A549 (cell line): ENCODE measurements around the gene CDC42BPG. TPM values are rescaled to one million over a fixed set of nuclear protein-coding genes. Genes with fewer than 3 reads are reported as not detected.
A peak's percentile ranks its signal among the peaks of the same experiment; 100 is the strongest.

Experiments used
- ATAC-seq, 2 experiments: fragments of 200-7000 bp in 1 of 2; fragments of >200 bp in 1 of 2; cut with Nextera tagmentation in 1 of 2; cut with Tn5 transposase in 1 of 2; 3 replicates each; pipeline versions ENCODE4 v1.8.0 to v1.9.1; 2018 to 2020; ENCODE audit warnings: mild to moderate bottlenecking in 1 of 2, moderate library complexity in 1 of 2
- CTCF ChIA-PET: fragments of 300-600 bp; sonication (Branson Sonifier 250); formaldehyde crosslinking; extraction: SDS; loops from one replicate; lab custom pipeline; 2021; ENCODE audit warnings: antibody characterized with exemption, inconsistent platforms; lab: Yijun Ruan, JAX
- POLR2A ChIA-PET: fragments of 350-600 bp; formaldehyde crosslinking; extraction: SDS; loops from one replicate; lab custom pipeline; 2021; ENCODE audit warnings: antibody characterized with exemption, inconsistent platforms; lab: Yijun Ruan, JAX
- DNase-seq, 2 experiments: peaks; one replicate each; pipeline versions ENCODE4 v3.0.0 to v3.0.0-alpha.2; 2011 to 2016; ENCODE audit warnings: low read depth in 1 of 2, low spot score in 1 of 2
- FAIRE-seq: peaks from 2 replicates; lab custom pipeline; 2011; peaks lifted over from hg19 to GRCh38; lab: Jason Lieb, UNC
- H3K27ac ChIP-seq, 2 experiments: fragments of >200 bp; sonication (Bioruptor Twin); formaldehyde crosslinking; 3 replicates each; pipeline ENCODE4 v1.5.1; 2016 to 2017
- H3K4me1 ChIP-seq: fragments of >200 bp; sonication (Bioruptor Twin); formaldehyde crosslinking; 3 replicates; pipeline ENCODE4 v1.6.1; 2016
- H3K4me2 ChIP-seq: fragments of >200 bp; sonication (Bioruptor Twin); formaldehyde crosslinking; 3 replicates; pipeline ENCODE4 v1.6.1; 2016
- H3K4me3 ChIP-seq: fragments of >200 bp; sonication (Bioruptor Twin); formaldehyde crosslinking; 3 replicates; pipeline ENCODE4 v1.5.1; 2016
- H3K9me3 ChIP-seq: fragments of >200 bp; sonication (Bioruptor Twin); formaldehyde crosslinking; 3 replicates; pipeline ENCODE4 v1.6.1; 2016
- BCL3 ChIP-seq: fragments of >200 bp; sonication (Bioruptor Twin); formaldehyde crosslinking; IDR thresholded peaks from 3 replicates; pipeline ENCODE4 v1.6.1; 2016
- CEBPB ChIP-seq, 2 experiments: fragments of >200 bp in 1 of 2; sonication (Bioruptor Twin) in 1 of 2; formaldehyde crosslinking in 1 of 2; IDR thresholded peaks; 2 replicates each; pipeline ENCODE4 v1.6.1; 2012 to 2016
- CHD4 ChIP-seq: fragments of 200-600 bp; sonication (generic); IDR thresholded peaks from 2 replicates; pipeline ENCODE4 v1.6.1; 2016; ENCODE audit warnings: antibody characterized with exemption, mild to moderate bottlenecking, borderline replicate concordance
- EP300 ChIP-seq, 2 experiments: fragments of >200 bp; sonication (Bioruptor Twin); formaldehyde crosslinking; IDR thresholded peaks; 2 replicates in 1 of 2; 3 replicates in 1 of 2; pipeline ENCODE4 v1.6.1; 2016 to 2017
- ESRRA ChIP-seq: fragments of 150-350 bp; IDR thresholded peaks from 2 replicates; pipeline ENCODE4 v1.6.1; 2014; ENCODE audit warnings: mild to moderate bottlenecking, low read length, borderline replicate concordance
- FOSL2 ChIP-seq, 2 experiments: fragments of 450-650 bp in 1 of 2; fragments of >200 bp in 1 of 2; sonication (Bioruptor Twin) in 1 of 2; formaldehyde crosslinking; IDR thresholded peaks; 2 replicates each; pipeline versions ENCODE4 v1.5.0 to v1.6.1; 2016 to 2020; ENCODE audit warnings: mild to moderate bottlenecking in 1 of 2, moderate library complexity in 1 of 2
- HDAC2 ChIP-seq: fragments of 200-600 bp; sonication (generic); IDR thresholded peaks from 2 replicates; pipeline ENCODE4 v1.6.1; 2016
- HOXA7 ChIP-seq: fragments of 250-450 bp; sonication (Bioruptor Pico); IDR thresholded peaks from 2 replicates; pipeline ENCODE4 v1.5.0; 2020; ENCODE audit warnings: mild to moderate bottlenecking, moderate library complexity
- KDM1A ChIP-seq: fragments of 200-600 bp; sonication (generic); IDR thresholded peaks from 2 replicates; pipeline ENCODE4 v1.6.1; 2016; ENCODE audit warnings: low read depth, mild to moderate bottlenecking
- NFE2L2 ChIP-seq: fragments of 150-350 bp; conservative IDR thresholded peaks from 2 replicates; pipeline ENCODE4 v1.6.1; 2014; ENCODE audit warnings: low read length
- RCOR1 ChIP-seq: fragments of 150-350 bp; IDR thresholded peaks from 2 replicates; pipeline ENCODE4 v1.6.1; 2014; ENCODE audit warnings: antibody characterized with exemption, low read length, low read depth
- REST ChIP-seq: fragments of 200-600 bp; sonication (generic); IDR thresholded peaks from 2 replicates; pipeline ENCODE4 v1.6.1; 2016; ENCODE audit warnings: antibody characterized with exemption, mild to moderate bottlenecking, moderate library complexity
- SMC3 ChIP-seq: fragments of >200 bp; sonication (Bioruptor Twin); formaldehyde crosslinking; IDR thresholded peaks from 3 replicates; pipeline ENCODE4 v1.6.1; 2018; ENCODE audit warnings: inconsistent platforms
- SREBF2 ChIP-seq: fragments of 450-650 bp; IDR thresholded peaks from 2 replicates; pipeline ENCODE4 v1.6.1; 2014; ENCODE audit warnings: mild to moderate bottlenecking, moderate library complexity
- TP53 ChIP-seq: fragments of 250-450 bp; sonication (Bioruptor Pico); IDR thresholded peaks from 2 replicates; pipeline ENCODE4 v1.5.0; 2021; ENCODE audit warnings: mild to moderate bottlenecking, moderate library complexity
- ZNF302 ChIP-seq: fragments of 250-450 bp; sonication (Bioruptor Pico); IDR thresholded peaks from 2 replicates; pipeline ENCODE4 v1.9.0; 2021; ENCODE audit warnings: inconsistent platforms, mild to moderate bottlenecking, moderate library complexity
- WGBS: methylation state at CpG from one replicate; pipeline ENCODE4 v1.1.6; 2017; ENCODE audit errors: missing lambda C conversion rate; 5-methylcytosine and 5-hydroxymethylcytosine counted together
- polyA plus RNA-seq, 4 experiments: library from polyadenylated mRNA; depleted of rRNA in 3 of 4; stranded (reverse); fragments of >200 nt; fragmentation: RNase III in 1 of 4; extraction: RNeasy Plus Mini Kit Qiagen cat#74134 plus additional on column Dnase treatment in 1 of 4; gene quantifications; 2 replicates in 3 of 4; 3 replicates in 1 of 4; pipeline ENCODE4 v1.2.3, GENCODE V29; 2011 to 2017
- TF ChIP-seq, protein P1 (sequence below): fragments of 150-350 bp; IDR thresholded peaks from 2 replicates; pipeline ENCODE4 v1.6.1; 2014; ENCODE audit warnings: low read depth, mild to moderate bottlenecking, low read length
- TF ChIP-seq, protein P2 (sequence below): fragments of >200 bp; sonication (Bioruptor Twin); formaldehyde crosslinking; IDR thresholded peaks from 2 replicates; pipeline ENCODE4 v1.6.1; 2016
- TF ChIP-seq, protein P3 (sequence below): fragments of 250-450 bp; sonication (Bioruptor Pico); IDR thresholded peaks from 2 replicates; pipeline ENCODE4 v1.5.0; 2020; ENCODE audit warnings: low read depth, mild to moderate bottlenecking, moderate library complexity
- TF ChIP-seq, protein P4 (sequence below): IDR thresholded peaks from 2 replicates; pipeline ENCODE4 v1.6.1; 2012; ENCODE audit warnings: low read depth, borderline replicate concordance

Gene CDC42BPG
- polyA plus RNA-seq, 2 of the 4 experiments (the other 2 are of a cell fraction), result 0.35 to 1.0 TPM

GRCh38 chr11:64850979-64851567 is 6.6 kb upstream of the CDC42BPG start:
- no peak for DNase-seq
- H3K9me3 ChIP-seq, result no peaks in the 10 kb centered on the region
- ChIA-PET POLR2A (interaction anchor here (1.4 kb wide), 1 partner anchor 27 kb away, joined by 3 read pairs; the partner anchor contains the start of gene EHD1), CTCF (interaction anchor here (1.4 to 39.4 kb wide), 5 partner anchors 3 to 145 kb away, joined by 3 to 1607 read pairs (median 462); partner anchors contain the start of genes BATF2, CDC42BPG and EHD1)
- peak overlapping the region; percentile 23; the same call in 1 of the 3 replicates for H3K4me2 ChIP-seq
- H3K4me3 ChIP-seq, result no peak overlapping the region
- ATAC-seq, result no peak
- H3K27ac ChIP-seq, result peak overlapping the region; percentile 52 to 92
- TF ChIP-seq ZNF302 (CRISPR knock-in tag), result no peak
- TF ChIP-seq ESRRA, result no peak
- TF ChIP-seq TP53, result no peak
- TF ChIP-seq RCOR1, result no peak
- no peak for TF ChIP-seq HOXA7 (CRISPR knock-in tag)
- TF ChIP-seq NFE2L2, result no peak
- no peak for TF ChIP-seq CHD4
- TF ChIP-seq SREBF2, result no peak
- no peak for TF ChIP-seq EP300 (IDR thresholded peaks at IDR 0.05)
- TF ChIP-seq, protein P1, sequence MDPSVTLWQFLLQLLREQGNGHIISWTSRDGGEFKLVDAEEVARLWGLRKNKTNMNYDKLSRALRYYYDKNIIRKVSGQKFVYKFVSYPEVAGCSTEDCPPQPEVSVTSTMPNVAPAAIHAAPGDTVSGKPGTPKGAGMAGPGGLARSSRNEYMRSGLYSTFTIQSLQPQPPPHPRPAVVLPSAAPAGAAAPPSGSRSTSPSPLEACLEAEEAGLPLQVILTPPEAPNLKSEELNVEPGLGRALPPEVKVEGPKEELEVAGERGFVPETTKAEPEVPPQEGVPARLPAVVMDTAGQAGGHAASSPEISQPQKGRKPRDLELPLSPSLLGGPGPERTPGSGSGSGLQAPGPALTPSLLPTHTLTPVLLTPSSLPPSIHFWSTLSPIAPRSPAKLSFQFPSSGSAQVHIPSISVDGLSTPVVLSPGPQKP, result no peak
- TF ChIP-seq, protein P2, sequence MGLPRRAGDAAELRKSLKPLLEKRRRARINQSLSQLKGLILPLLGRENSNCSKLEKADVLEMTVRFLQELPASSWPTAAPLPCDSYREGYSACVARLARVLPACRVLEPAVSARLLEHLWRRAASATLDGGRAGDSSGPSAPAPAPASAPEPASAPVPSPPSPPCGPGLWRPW, result no peak
- no peak for TF ChIP-seq BCL3
- no peak for TF ChIP-seq REST
- no peak for TF ChIP-seq KDM1A
- TF ChIP-seq FOSL2 (IDR thresholded peaks at IDR 0.05), result no peak
- TF ChIP-seq FOSL2 (CRISPR knock-in tag; IDR thresholded peaks at IDR 0.05), result no peak
- no peak for TF ChIP-seq SMC3
- TF ChIP-seq HDAC2, result no peak
- no peak for TF ChIP-seq CEBPB (IDR thresholded peaks at IDR 0.05)
- TF ChIP-seq, protein P3, sequence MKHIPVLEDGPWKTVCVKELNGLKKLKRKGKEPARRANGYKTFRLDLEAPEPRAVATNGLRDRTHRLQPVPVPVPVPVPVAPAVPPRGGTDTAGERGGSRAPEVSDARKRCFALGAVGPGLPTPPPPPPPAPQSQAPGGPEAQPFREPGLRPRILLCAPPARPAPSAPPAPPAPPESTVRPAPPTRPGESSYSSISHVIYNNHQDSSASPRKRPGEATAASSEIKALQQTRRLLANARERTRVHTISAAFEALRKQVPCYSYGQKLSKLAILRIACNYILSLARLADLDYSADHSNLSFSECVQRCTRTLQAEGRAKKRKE, result no peak
- TF ChIP-seq, protein P4, sequence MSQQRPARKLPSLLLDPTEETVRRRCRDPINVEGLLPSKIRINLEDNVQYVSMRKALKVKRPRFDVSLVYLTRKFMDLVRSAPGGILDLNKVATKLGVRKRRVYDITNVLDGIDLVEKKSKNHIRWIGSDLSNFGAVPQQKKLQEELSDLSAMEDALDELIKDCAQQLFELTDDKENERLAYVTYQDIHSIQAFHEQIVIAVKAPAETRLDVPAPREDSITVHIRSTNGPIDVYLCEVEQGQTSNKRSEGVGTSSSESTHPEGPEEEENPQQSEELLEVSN, result no peak
- WGBS, result 56% methylated on average over 11 of the region's 13 CpGs
- H3K4me1 ChIP-seq, result peaks cover 92% of the 10 kb centered on the region
- FAIRE-seq, result no peak
